Panc1 (cell line): Measurements from ENCODE around the gene DOCK1. TPM values are rescaled to one million over a fixed set of nuclear protein-coding genes. Genes with fewer than 3 reads are reported as not detected.

ENCODE experiments used
- ATAC-seq: fragments of 200-7000 bp; cut with Tn5 transposase; 2 replicates; pipeline ENCODE4 v1.9.1; 2020; ENCODE audit warnings: mild to moderate bottlenecking, moderate library complexity
- BruUV-seq: library from RNA; stranded (reverse); fragments of 400-500 nt; replicated peaks from 2 replicates; lab custom pipeline; 2021; lab: Mats Ljungman, UMichigan
- CTCF ChIA-PET: fragments of 300-600 bp; sonication (Branson Sonifier 250); formaldehyde crosslinking; loops from one replicate; lab custom pipeline; 2022; ENCODE audit warnings: antibody characterized with exemption; lab: Charles Lee
- POLR2A ChIA-PET: fragments of 300-600 bp; sonication (Branson Sonifier 250); formaldehyde crosslinking; loops from one replicate; lab custom pipeline; 2022; ENCODE audit warnings: antibody characterized with exemption; lab: Charles Lee
- DNase-seq: peaks from one replicate; pipeline ENCODE4 v3.0.0-alpha.2; 2010; ENCODE audit warnings: low read depth, low spot score
- H3K27ac ChIP-seq: 2 replicates; pipeline ENCODE4 v1.5.1; 2011; ENCODE audit warnings: mild to moderate bottlenecking, low read length, inconsistent platforms
- H3K27me3 ChIP-seq: fragments of 200-500 bp; sonication (Bioruptor generic); 2 replicates; pipeline ENCODE4 v1.6.0; 2014; ENCODE audit warnings: low read length, inconsistent platforms; ENCODE audit not compliant: control insufficient read depth, insufficient read depth
- H3K36me3 ChIP-seq: fragments of 200-500 bp; sonication (Bioruptor generic); 2 replicates; pipeline ENCODE4 v1.5.1; 2014; ENCODE audit warnings: inconsistent platforms, mild to moderate bottlenecking, low read length, moderate library complexity; ENCODE audit not compliant: control insufficient read depth, insufficient read depth
- H3K4me1 ChIP-seq: 2 replicates; pipeline ENCODE4 v1.5.1; 2011; ENCODE audit warnings: inconsistent platforms, mild to moderate bottlenecking, low read length, moderate library complexity; ENCODE audit not compliant: control insufficient read depth, insufficient read depth
- H3K4me3 ChIP-seq, 2 experiments: 2 replicates each; pipeline ENCODE4 v1.5.1; 2011 to 2012; ENCODE audit warnings: low read depth in 2 of 2, low read length in 2 of 2, mild to moderate bottlenecking in 2 of 2, inconsistent platforms in 1 of 2, moderate library complexity in 1 of 2
- H3K9me3 ChIP-seq: fragments of 200-500 bp; sonication (Bioruptor generic); 2 replicates; pipeline ENCODE4 v1.5.1; 2014; ENCODE audit warnings: low read depth, mild to moderate bottlenecking, inconsistent platforms, low read length, moderate library complexity; ENCODE audit not compliant: control insufficient read depth, insufficient read depth
- CTCF ChIP-seq: fragments of 450-650 bp; IDR thresholded peaks from 2 replicates; pipeline ENCODE4 v1.5.1; 2017; ENCODE audit warnings: mild to moderate bottlenecking
- POLR2AphosphoS5 ChIP-seq: IDR thresholded peaks from 2 replicates; pipeline ENCODE4 v1.6.1; 2012; ENCODE audit warnings: mild to moderate bottlenecking, low read depth, low read length, moderate library complexity
- REST ChIP-seq, 2 experiments: IDR thresholded peaks; 2 replicates each; pipeline ENCODE4 v1.6.1; 2011 to 2012; ENCODE audit warnings: low read depth in 2 of 2, control low read depth in 1 of 2, low read length in 1 of 2, mild to moderate bottlenecking in 1 of 2, moderate library complexity in 1 of 2; ENCODE audit not compliant: insufficient read depth in 1 of 2
- SIN3A ChIP-seq: IDR thresholded peaks from 2 replicates; pipeline ENCODE4 v1.6.1; 2012; ENCODE audit warnings: low read depth, mild to moderate bottlenecking, low read length, moderate library complexity, borderline replicate concordance; ENCODE audit not compliant: insufficient read depth
- TCF7L2 ChIP-seq: IDR thresholded peaks from 2 replicates; pipeline ENCODE4 v1.6.1; 2011; ENCODE audit warnings: mild to moderate bottlenecking, low read depth, low read length, inconsistent platforms
- in situ Hi-C: cut with HindIII; loops from 2 replicates; pipeline ENCODE4 v1.10.0; 2016; ENCODE audit warnings: low sequenced_read_pairs, low pct_unique_long_range_greater_than_20kb
- intact Hi-C: fragments of 100-400 bp; cut with micrococcal nuclease; formaldehyde crosslinking; loops from one replicate; pipeline ENCODE4 v1.10.0; 2022; ENCODE audit not compliant: unreplicated experiment
- total RNA-seq: library from RNA; stranded (reverse); gene quantifications from one replicate; pipeline ENCODE4 v1.2.1, GENCODE V29; 2021; ENCODE audit not compliant: unreplicated experiment

The DOCK1 gene
- total RNA-seq, 1 experiment from 2014 or later, result 67.6 TPM

- Histone ChIP-seq H3K27me3 (peaks cover 29% of the 10 kb centered on the region), H3K4me3 (no peak overlapping the region), H3K27ac (no peak overlapping the region), H3K36me3 (no peaks in the 10 kb centered on the region), H3K4me1 (no peaks in the 10 kb centered on the region), H3K9me3 (no peaks in the 10 kb centered on the region)
- no TSS peak for BruUV-seq
- CTCF ChIA-PET, result interaction anchor here (0.6 to 1.1 kb wide), 3 partner anchors 19 to 361 kb away, joined by 3 read pairs; no protein-coding TSS in a partner anchor
- POLR2A ChIA-PET, result no interaction called here
- peak; percentile 90 for ATAC-seq
- TF ChIP-seq REST (IDR thresholded peaks at IDR 0.05; ENCODE audit: insufficient read depth in 1 of 2, low read depth in 2 of 2, low read length in 1 of 2) (no peak), POLR2AphosphoS5 (no peak), TCF7L2 (no peak), CTCF (peak; percentile 76), SIN3A (no peak)
- in situ Hi-C loops, result no loop called here
- no peak for DNase-seq
- intact Hi-C loops, result no loop called here
These were observed 587.5 kb downstream of the DOCK1 start for GRCh38 chr10:127492607-127493250.

GRCh38 chr10:127496035-127496434 lies 590.8 kb downstream of the DOCK1 start:
- Histone ChIP-seq H3K4me1 (no peaks in the 10 kb centered on the region), H3K36me3 (no peaks in the 10 kb centered on the region), H3K4me3 (no peak overlapping the region), H3K27me3 (peaks cover 45% of the 10 kb centered on the region), H3K27ac (no peak overlapping the region), H3K9me3 (no peaks in the 10 kb centered on the region)
- BruUV-seq, result no TSS peak
- TF ChIP-seq REST (IDR thresholded peaks at IDR 0.05; ENCODE audit: insufficient read depth in 1 of 2, low read depth in 2 of 2, low read length in 1 of 2) (no peak), POLR2AphosphoS5 (no peak), CTCF (no peak), SIN3A (no peak), TCF7L2 (no peak)
- intact Hi-C loops, result no loop called here
- ATAC-seq (no peak), DNase-seq (no peak)
- in situ Hi-C loops, result no loop called here
- ChIA-PET CTCF (no interaction called here), POLR2A (no interaction called here)
